A673 (cell line): ENCODE results near the gene CELA2B.

Experiments
- EZH2 ChIP-seq: fragments of 200-600 bp; sonication (generic); IDR thresholded peaks from 2 replicates; pipeline ENCODE4 v1.6.1; 2017; ENCODE audit warnings: borderline replicate concordance, low read depth, mild to moderate bottlenecking, mixed read lengths, antibody characterized with exemption, low read length; ENCODE audit not compliant: poor library complexity, severe bottlenecking
- TF ChIP-seq, protein P1 (sequence below): fragments of 300-800, 200-600 bp; sonication (generic); conservative IDR thresholded peaks from 2 replicates; pipeline ENCODE4 v1.5.1; 2017; ENCODE audit warnings: low read depth, mild to moderate bottlenecking, antibody characterized with exemption, low read length, moderate library complexity, mixed read lengths

DNA sequence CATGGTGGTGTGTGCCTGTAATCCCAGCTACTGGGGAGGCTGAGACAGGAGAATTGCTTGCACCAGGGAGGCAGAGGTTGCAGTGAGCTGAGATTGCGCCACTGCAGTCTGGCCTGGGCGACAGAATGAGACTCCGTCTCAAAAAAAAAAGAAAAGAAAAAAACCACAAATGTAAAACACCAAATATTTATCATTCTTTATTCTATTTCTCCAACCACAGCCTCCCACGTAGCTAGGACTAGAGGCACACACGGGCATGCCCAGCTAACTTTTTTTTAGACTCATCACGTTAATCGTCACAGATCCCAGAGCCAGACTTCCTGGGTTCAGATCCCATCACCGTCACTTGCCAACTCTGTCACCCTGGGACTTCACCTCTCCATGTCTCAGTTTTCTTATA, 64.3 kb downstream of the CELA2B start:
- TF ChIP-seq, protein P1, sequence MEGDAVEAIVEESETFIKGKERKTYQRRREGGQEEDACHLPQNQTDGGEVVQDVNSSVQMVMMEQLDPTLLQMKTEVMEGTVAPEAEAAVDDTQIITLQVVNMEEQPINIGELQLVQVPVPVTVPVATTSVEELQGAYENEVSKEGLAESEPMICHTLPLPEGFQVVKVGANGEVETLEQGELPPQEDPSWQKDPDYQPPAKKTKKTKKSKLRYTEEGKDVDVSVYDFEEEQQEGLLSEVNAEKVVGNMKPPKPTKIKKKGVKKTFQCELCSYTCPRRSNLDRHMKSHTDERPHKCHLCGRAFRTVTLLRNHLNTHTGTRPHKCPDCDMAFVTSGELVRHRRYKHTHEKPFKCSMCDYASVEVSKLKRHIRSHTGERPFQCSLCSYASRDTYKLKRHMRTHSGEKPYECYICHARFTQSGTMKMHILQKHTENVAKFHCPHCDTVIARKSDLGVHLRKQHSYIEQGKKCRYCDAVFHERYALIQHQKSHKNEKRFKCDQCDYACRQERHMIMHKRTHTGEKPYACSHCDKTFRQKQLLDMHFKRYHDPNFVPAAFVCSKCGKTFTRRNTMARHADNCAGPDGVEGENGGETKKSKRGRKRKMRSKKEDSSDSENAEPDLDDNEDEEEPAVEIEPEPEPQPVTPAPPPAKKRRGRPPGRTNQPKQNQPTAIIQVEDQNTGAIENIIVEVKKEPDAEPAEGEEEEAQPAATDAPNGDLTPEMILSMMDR: no peak
- TF ChIP-seq EZH2: no peak
